Right lobe of liver (tissue), 6 donors: ENCODE data around the gene EPB41L3. TPM values are rescaled to one million over a fixed set of nuclear protein-coding genes. Genes with fewer than 3 reads are reported as not detected.

Experiments
- ATAC-seq, 4 donors: fragments of 200-7000 bp; cut with Tn5 transposase; one replicate each; pipeline ENCODE4 v1.9.1; 2020; ENCODE audit warnings: mild to moderate bottlenecking in 4 of 4, moderate library complexity in 4 of 4
- DNase-seq, 3 donors: peaks; one replicate each; pipeline ENCODE4 v3.0.0-alpha.2; 2020
- H3K27ac ChIP-seq, 3 donors: fragments of 200-600 bp; one replicate each; pipeline ENCODE4 v1.8.0; 2022
- H3K27me3 ChIP-seq, 2 donors: fragments of 200-600 bp; one replicate each; pipeline ENCODE4 v1.8.0; 2022
- H3K36me3 ChIP-seq, 4 donors: fragments of 200-600 bp; sonication (generic) in 1 of 4; one replicate each; pipeline versions ENCODE4 v1.5.1 to v1.8.0; 2017 to 2022; ENCODE audit warnings: control low read depth in 1 of 4
- H3K4me1 ChIP-seq, 4 donors: fragments of 200-600 bp; sonication (generic) in 1 of 4; one replicate each; pipeline versions ENCODE4 v1.5.1 to v1.8.0; 2017 to 2022; ENCODE audit warnings: control low read depth in 1 of 4
- H3K4me3 ChIP-seq, 3 donors: fragments of 200-600 bp; one replicate each; pipeline ENCODE4 v1.8.0; 2022
- H3K9me3 ChIP-seq, 4 donors: fragments of 200-600 bp; sonication (generic) in 1 of 4; one replicate each; pipeline versions ENCODE4 v1.5.1 to v1.8.0; 2017 to 2022; ENCODE audit warnings: control low read depth in 1 of 4
- POLR2A ChIP-seq: fragments of 450-650 bp; IDR thresholded peaks from one replicate; pipeline ENCODE4 v1.6.1; 2017; ENCODE audit warnings: antibody characterized with exemption, mild to moderate bottlenecking
- WGBS: methylation state at CpG from one replicate; pipeline ENCODE4 v1.1.6; 2018; ENCODE audit warnings: low coverage, low lambda C conversion rate; ENCODE audit not compliant: insufficient coverage; ENCODE audit errors: missing lambda C conversion rate; 5-methylcytosine and 5-hydroxymethylcytosine counted together
- intact Hi-C, 2 donors: fragments of 100-400 bp; cut with DNase I; formaldehyde crosslinking; loops; one replicate each; pipeline versions ENCODE4 v1.11.2 to v1.14.1; 2022
- total RNA-seq, 6 experiments: library from RNA; depleted of rRNA in 2 of 6; stranded (reverse); fragments of >200 nt in 2 of 6; fragmentation: NEBNext Ultra II Directional in 3 of 6; extraction: Animal tissue kit (Norgen Biotek cat#: 25700) in 3 of 6; gene quantifications; one replicate each; pipeline versions ENCODE4 v1.1.0 to v1.2.4, GENCODE V29; 2016 to 2023
- TF ChIP-seq, protein P1 (sequence below), 4 donors: fragments of 200-600 bp in 3 of 4; fragments of 450-650 bp in 1 of 4; IDR thresholded peaks; one replicate each; pipeline versions ENCODE4 v1.5.1 to v1.8.0; 2016 to 2022; ENCODE audit warnings: antibody characterized with exemption in 4 of 4, mild to moderate bottlenecking in 2 of 4
- donor health status: DM: no; HTN: yes; CAD: no.
- donor health status: DM: no; HTN: no; CAD: no.
- donor health status: DM: no; HTN: no; CAD: no.
- donor health status: DM: no; HTN: yes; CAD: no.
- donor health status: DM: no; HTN: yes; CAD: no.

Gene EPB41L3
- total RNA-seq, 6 experiments from 2014 or later, result 3.3 to 20.3 (median 6.2) TPM

- Histone ChIP-seq H3K9me3 (no peaks in the 10 kb centered on the region), H3K4me1 (no peaks in the 10 kb centered on the region), H3K27ac (no peak overlapping the region), H3K36me3 (no peaks in the 10 kb centered on the region), H3K27me3 (no peaks in the 10 kb centered on the region), H3K4me3 (no peak overlapping the region)
- DNase-seq, result no peak
- WGBS, result 62% methylated on average over 3 of the region's 3 CpGs
- ATAC-seq, result peak in 2 of 4 donors; percentile 24 to 44
- intact Hi-C loops, result no loop called here
- TF ChIP-seq, protein P1, sequence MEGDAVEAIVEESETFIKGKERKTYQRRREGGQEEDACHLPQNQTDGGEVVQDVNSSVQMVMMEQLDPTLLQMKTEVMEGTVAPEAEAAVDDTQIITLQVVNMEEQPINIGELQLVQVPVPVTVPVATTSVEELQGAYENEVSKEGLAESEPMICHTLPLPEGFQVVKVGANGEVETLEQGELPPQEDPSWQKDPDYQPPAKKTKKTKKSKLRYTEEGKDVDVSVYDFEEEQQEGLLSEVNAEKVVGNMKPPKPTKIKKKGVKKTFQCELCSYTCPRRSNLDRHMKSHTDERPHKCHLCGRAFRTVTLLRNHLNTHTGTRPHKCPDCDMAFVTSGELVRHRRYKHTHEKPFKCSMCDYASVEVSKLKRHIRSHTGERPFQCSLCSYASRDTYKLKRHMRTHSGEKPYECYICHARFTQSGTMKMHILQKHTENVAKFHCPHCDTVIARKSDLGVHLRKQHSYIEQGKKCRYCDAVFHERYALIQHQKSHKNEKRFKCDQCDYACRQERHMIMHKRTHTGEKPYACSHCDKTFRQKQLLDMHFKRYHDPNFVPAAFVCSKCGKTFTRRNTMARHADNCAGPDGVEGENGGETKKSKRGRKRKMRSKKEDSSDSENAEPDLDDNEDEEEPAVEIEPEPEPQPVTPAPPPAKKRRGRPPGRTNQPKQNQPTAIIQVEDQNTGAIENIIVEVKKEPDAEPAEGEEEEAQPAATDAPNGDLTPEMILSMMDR (IDR thresholded peaks at IDR 0.05), result no peak
- TF ChIP-seq POLR2A, result no peak
These were observed 122.9 kb downstream of the EPB41L3 start for GRCh38 chr18:5420906-5421305.

DNA sequence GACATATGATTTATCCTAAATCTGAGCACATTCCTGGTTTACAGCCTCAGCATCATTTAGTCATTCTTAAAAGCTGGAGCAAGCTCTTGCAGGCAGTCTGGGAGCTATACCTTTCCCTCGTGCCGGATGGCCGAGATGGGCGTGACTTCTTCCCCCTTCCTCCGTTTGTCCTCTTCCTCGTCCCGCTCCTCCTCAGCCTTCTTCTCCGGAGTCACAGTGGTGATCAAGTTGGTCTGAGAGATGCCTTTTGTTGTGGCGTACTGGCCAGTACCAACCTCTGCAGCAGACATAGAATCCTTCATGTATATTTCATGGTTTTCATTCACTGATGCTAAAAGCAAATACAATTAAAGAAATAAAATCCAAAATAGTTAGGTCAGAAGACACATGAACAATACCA is 124.2 kb downstream of the EPB41L3 start:
- intact Hi-C loops, result no loop called here
- WGBS, result 47% methylated on average over 6 of the region's 9 CpGs
- no peak for ATAC-seq

GRCh38 chr18:5419030-5419429 is 124.8 kb downstream of the EPB41L3 start:
- Histone ChIP-seq H3K4me1 (no peaks in the 10 kb centered on the region), H3K27ac (no peak overlapping the region), H3K36me3 (no peaks in the 10 kb centered on the region), H3K9me3 (no peaks in the 10 kb centered on the region), H3K4me3 (no peak overlapping the region), H3K27me3 (no peaks in the 10 kb centered on the region)
- TF ChIP-seq, protein P1 (IDR thresholded peaks at IDR 0.05), result no peak
- no peak for TF ChIP-seq POLR2A
- ATAC-seq (peak in 2 of 4 donors; percentile 28 to 38), DNase-seq (no peak)
- 83% methylated on average over 2 of the region's 2 CpGs for WGBS
- intact Hi-C loops, result no loop called here

More for the DNA sequence above, 124.2 kb downstream of the EPB41L3 start:
- Histone ChIP-seq H3K4me3 (no peak overlapping the region), H3K36me3 (no peaks in the 10 kb centered on the region), H3K4me1 (no peaks in the 10 kb centered on the region), H3K9me3 (no peaks in the 10 kb centered on the region), H3K27ac (no peak overlapping the region), H3K27me3 (no peaks in the 10 kb centered on the region)
- DNase-seq, result no peak
- TF ChIP-seq, protein P1 (IDR thresholded peaks at IDR 0.05), result no peak
- TF ChIP-seq POLR2A, result no peak

DNA sequence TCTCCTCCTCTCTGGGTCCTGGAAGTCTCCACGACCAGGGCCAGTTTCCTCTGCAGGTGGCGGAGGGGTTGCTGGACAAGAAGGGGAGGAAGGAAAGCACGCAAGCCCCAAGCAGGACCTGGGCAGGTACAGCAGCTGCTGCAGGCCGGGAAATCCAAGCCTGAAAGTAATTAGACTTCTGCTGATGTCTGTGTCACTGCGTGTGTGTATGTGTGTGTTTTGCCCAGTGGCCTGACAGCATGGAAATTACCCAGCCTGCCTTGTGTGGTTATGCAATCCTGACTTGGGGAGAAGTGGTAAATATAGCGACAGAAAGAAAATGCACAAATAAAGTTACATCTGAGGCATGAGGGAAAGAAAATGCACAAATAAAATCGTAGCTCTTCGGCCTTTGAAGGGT is 126.5 kb downstream of the EPB41L3 start:
- no peak for DNase-seq
- intact Hi-C loops, result no loop called here
- Histone ChIP-seq H3K27me3 (no peaks in the 10 kb centered on the region), H3K27ac (peak overlapping the region in 1 of 3 donors; percentile 22), H3K36me3 (no peaks in the 10 kb centered on the region), H3K4me1 (no peaks in the 10 kb centered on the region), H3K9me3 (no peaks in the 10 kb centered on the region), H3K4me3 (no peak overlapping the region)
- TF ChIP-seq POLR2A, result peak; percentile 17
- TF ChIP-seq, protein P1 (IDR thresholded peaks at IDR 0.05), result no peak
- 33% methylated on average over 7 of the region's 8 CpGs for WGBS
- peak in 3 of 4 donors; percentile 26 to 63 (median 60) for ATAC-seq

DNA sequence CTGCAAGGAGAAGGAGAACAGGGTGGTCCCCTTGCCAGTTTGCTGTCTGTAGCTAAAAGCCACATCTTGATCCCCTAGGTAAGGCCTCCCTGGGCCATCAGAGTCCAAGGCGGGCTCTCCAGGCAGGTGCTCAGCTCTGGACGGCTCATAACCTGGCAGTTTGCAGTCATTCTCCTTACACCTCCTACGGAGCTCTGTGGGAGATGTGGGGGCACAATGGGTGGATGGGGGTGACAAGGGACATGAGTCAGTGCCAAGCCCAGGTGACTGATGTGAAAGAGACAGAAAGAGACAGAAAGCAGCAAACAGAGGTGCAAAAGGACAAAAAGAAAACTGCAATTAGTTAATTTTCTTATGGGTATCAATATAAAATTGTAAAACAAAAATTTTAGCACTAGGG is 127.7 kb downstream of the EPB41L3 start:
- no peaks in the 10 kb centered on the region for H3K4me1 ChIP-seq
- H3K27ac ChIP-seq, result no peak overlapping the region
- H3K4me3 ChIP-seq, result no peak overlapping the region
- DNase-seq (no peak), ATAC-seq (no peak)
- no peaks in the 10 kb centered on the region for H3K9me3 ChIP-seq
- no peaks in the 10 kb centered on the region for H3K36me3 ChIP-seq
- no peaks in the 10 kb centered on the region for H3K27me3 ChIP-seq
- WGBS, result 65% methylated on average over 3 of the region's 3 CpGs
- TF ChIP-seq POLR2A, result no peak
- TF ChIP-seq, protein P1 (IDR thresholded peaks at IDR 0.05), result no peak
- intact Hi-C loops, result no loop called here
